HFF-Myc (cell line): ENCODE data around the gene STRADA.

Experiments
- DNase-seq: peaks from one replicate; pipeline ENCODE4 v3.0.0-alpha.2; 2011; ENCODE audit warnings: low read depth; ENCODE audit errors: extremely low read depth
- H3K4me3 ChIP-seq: replicated peaks from 2 replicates; pipeline ENCODE4 v1.5.1; 2011; ENCODE audit warnings: low read depth, mild to moderate bottlenecking, control low read depth, low read length
- CTCF ChIP-seq: IDR thresholded peaks from 2 replicates; pipeline ENCODE4 v1.5.1; 2012; ENCODE audit warnings: mild to moderate bottlenecking, low read depth, low read length, control low read depth; ENCODE audit errors: missing control alignments

The STRADA gene

DNA sequence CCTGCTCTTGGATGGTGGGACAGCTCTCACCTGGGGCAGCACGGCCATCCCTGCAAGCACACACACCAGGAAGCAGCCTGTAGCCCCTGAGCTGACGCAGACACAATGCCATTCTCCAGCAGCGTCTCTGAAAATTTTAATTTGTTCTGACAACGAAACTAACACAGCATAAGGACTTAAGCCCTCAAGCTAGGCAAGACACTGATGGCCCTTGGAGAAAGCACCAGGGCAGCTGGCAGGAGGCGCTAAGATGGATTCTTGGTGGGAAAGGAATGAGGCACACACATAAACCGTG is 38.9 kb downstream of the STRADA start:
- no peak for DNase-seq
- no peak for TF ChIP-seq CTCF
- H3K4me3 ChIP-seq = no peak overlapping the region

DNA sequence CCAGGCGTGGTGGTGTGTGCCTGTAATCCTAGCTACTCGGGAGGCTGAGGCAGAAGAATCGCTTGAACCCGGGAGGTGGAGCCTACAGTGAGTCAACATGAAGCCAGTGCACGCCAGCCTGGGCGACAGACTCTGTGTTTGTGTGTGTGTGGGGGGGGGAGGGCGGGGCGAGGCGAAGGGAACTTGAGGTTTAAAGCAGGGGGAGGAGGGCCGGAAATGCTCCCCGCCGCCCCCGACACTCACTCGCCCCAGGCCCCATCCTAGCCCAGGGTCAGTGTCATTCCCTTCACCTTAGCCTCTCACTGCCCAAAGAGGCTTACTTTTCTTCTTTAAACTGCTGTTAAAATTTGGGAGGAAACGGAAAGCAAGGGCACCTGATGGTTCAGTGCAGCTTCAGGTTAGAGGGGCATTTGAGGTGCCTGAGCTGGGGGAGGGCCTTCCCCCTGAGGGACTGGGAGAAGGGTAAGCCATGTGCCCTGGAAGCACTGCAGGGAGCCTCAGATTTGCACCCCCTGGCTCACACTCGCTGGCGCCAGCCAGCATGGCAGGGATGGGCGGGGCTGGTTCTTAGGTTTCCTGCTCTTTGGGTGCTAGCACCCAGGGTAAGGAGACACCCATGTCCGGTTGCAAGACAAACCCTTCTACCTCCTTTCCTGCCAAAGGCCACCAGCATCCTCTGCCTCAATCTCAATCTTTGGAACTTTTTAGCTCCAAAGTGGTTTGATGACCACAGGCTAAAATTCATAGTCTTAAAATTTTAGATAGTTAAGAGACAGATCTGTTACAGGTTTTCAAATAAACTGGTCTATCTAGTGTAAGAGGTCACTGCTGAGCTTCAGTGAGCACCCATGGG is 39.5 kb downstream of the STRADA start:
- no peak for DNase-seq
- H3K4me3 ChIP-seq = no peak overlapping the region
- no peak for TF ChIP-seq CTCF

- no peak for DNase-seq
- peak overlapping the region; percentile 35 for H3K4me3 ChIP-seq
- no peak for TF ChIP-seq CTCF
Observed at GRCh38 chr17:63701456-63701820, 40.2 kb downstream of the STRADA start.

GRCh38 chr17:63700528-63701455 is 40.8 kb downstream of the STRADA start:
- no peak for DNase-seq
- H3K4me3 ChIP-seq = peak overlapping the region; percentile 42
- TF ChIP-seq CTCF = no peak

DNA sequence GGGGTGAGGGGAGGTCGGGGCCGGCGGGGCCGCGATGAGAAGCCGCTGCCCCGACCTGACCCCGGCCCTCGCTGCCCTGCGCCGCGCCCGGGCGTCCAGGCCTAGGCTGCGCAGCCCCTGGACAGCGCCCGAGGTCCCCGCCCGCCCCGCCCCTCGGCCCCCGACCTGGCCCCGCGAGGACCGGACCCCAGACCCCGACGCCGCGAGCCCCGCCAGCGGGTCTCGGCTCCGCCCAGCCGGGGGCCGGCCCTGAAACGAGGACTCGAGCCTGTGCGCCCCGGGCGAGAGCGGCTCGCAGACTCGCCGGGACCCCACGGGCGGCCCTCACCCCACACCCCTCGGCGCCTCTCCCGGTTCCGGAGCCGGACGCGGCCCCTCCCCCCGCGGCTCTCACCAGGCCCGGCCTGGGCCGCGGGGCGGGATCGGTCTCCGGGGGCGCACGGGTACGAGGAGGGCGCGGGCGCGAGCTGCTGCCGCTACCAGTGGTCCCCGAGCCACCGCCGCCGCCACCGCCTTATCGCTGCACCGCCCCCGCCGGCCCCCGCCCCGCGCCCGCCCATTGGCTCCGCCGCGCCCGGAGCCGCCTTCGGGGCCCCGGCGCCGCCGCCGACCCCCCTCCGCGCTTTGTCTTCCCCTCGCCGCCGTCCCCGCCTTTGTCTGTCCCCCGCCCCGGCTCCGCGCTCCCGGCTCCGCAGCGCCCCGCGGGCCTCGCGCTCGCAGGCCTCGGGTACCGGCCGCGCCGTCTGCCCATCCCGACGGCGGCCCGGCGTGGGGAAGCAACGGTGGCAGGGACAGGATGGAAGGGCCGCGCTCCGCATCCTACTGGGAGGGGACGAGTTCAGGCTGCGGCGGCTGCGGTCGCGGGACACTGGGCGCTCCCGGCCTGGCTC is 41.7 kb downstream of the STRADA start, which contains the start of gene LIMD2:
Gene LIMD2 (minus strand): TSS at position 488 of the 890 bp plus-strand sequence. CDS start 827 bp downstream, outside the sequence.
- no peak for DNase-seq
- TF ChIP-seq CTCF = no peak
- H3K4me3 ChIP-seq = peak within 1 kb of the TSS; percentile 42
